NCI-H1417 (cell line): Measurements from ENCODE around the gene LSS.

Source experiments
- DNase-seq, 3 experiments: peaks; one replicate each; lab custom pipeline; 2025; lab: John Stamatoyannopoulos, UW

LSS gene

GRCh38 chr21:46218906-46219590 is 9.5 kb downstream of the LSS start:
- no peak for DNase-seq

- no peak for DNase-seq
These were observed 10.9 kb downstream of the LSS start for GRCh38 chr21:46217511-46218196.

- no peak for DNase-seq
These were observed 12.3 kb downstream of the LSS start for GRCh38 chr21:46216132-46216747.

GRCh38 chr21:46215436-46216131 is 13.0 kb downstream of the LSS start:
- DNase-seq: no peak

- no peak for DNase-seq
These were observed 13.9 kb downstream of the LSS start for GRCh38 chr21:46214478-46215340.

- DNase-seq: no peak
These were observed 14.8 kb downstream of the LSS start for GRCh38 chr21:46213620-46214286.

GRCh38 chr21:46212721-46213484 is 15.7 kb downstream of the LSS start:
- no peak for DNase-seq

GRCh38 chr21:46211786-46212720 is 16.5 kb downstream of the LSS start:
- DNase-seq: no peak

- DNase-seq: no peak
These were observed 17.2 kb downstream of the LSS start for GRCh38 chr21:46211376-46211775.

- DNase-seq: no peak
These were observed 18.0 kb downstream of the LSS start for GRCh38 chr21:46210378-46211136.

- no peak for DNase-seq
These were observed 19.5 kb downstream of the LSS start for GRCh38 chr21:46208761-46209721.

- no peak for DNase-seq
These were observed 20.5 kb downstream of the LSS start for GRCh38 chr21:46207920-46208591.

GRCh38 chr21:46207006-46207919 is 21.3 kb downstream of the LSS start:
- no peak for DNase-seq

GRCh38 chr21:46206163-46207005 is 22.2 kb downstream of the LSS start:
- DNase-seq: no peak

GRCh38 chr21:46205766-46206162 is 22.8 kb downstream of the LSS start:
- DNase-seq: peak in 1 of 3 experiments; percentile 92
